Mucosa of rectum (tissue), 2 donors: ENCODE results near the gene ITGA1.

Source experiments
- H3K27ac ChIP-seq, 2 donors: one replicate each; pipeline ENCODE4 v1.7.0; 2013; ENCODE audit warnings: inconsistent platforms in 2 of 2, low read depth in 2 of 2, low read length in 2 of 2
- H3K27me3 ChIP-seq, 2 donors: one replicate each; pipeline ENCODE4 v1.7.0; 2013; ENCODE audit warnings: low read length in 2 of 2; ENCODE audit not compliant: control insufficient read depth in 2 of 2, insufficient read depth in 2 of 2
- H3K36me3 ChIP-seq, 2 donors: one replicate each; pipeline ENCODE4 v1.7.0; 2013; ENCODE audit warnings: low read length in 2 of 2; ENCODE audit not compliant: control insufficient read depth in 2 of 2, insufficient read depth in 2 of 2
- H3K4me1 ChIP-seq, 2 donors: one replicate each; pipeline ENCODE4 v1.7.0; 2013; ENCODE audit warnings: low read length in 2 of 2, mild to moderate bottlenecking in 1 of 2; ENCODE audit not compliant: control insufficient read depth in 2 of 2, insufficient read depth in 2 of 2
- H3K4me3 ChIP-seq, 2 donors: one replicate each; pipeline ENCODE4 v1.7.0; 2013; ENCODE audit warnings: low read length in 2 of 2
- H3K9ac ChIP-seq, 2 donors: one replicate each; pipeline ENCODE4 v1.7.0; 2013; ENCODE audit warnings: low read length in 2 of 2, low read depth in 1 of 2, mild to moderate bottlenecking in 1 of 2
- H3K9me3 ChIP-seq, 2 donors: one replicate each; pipeline ENCODE4 v1.7.0; 2013; ENCODE audit warnings: low read length in 2 of 2; ENCODE audit not compliant: control insufficient read depth in 2 of 2
- donor health status: healthy.
- donor health status: Normal muscosa, but diverticular disease.

ITGA1 gene

GRCh38 chr5:52897238-52897614 is 109.5 kb downstream of the ITGA1 start:
- Histone ChIP-seq H3K27ac (no peak overlapping the region), H3K36me3 (no peaks in the 10 kb centered on the region), H3K9me3 (no peaks in the 10 kb centered on the region), H3K9ac (no peak overlapping the region), H3K27me3 (no peaks in the 10 kb centered on the region), H3K4me1 (peaks cover 2 to 4% of the 10 kb centered on the region in 2 donors), H3K4me3 (no peak overlapping the region)

DNA sequence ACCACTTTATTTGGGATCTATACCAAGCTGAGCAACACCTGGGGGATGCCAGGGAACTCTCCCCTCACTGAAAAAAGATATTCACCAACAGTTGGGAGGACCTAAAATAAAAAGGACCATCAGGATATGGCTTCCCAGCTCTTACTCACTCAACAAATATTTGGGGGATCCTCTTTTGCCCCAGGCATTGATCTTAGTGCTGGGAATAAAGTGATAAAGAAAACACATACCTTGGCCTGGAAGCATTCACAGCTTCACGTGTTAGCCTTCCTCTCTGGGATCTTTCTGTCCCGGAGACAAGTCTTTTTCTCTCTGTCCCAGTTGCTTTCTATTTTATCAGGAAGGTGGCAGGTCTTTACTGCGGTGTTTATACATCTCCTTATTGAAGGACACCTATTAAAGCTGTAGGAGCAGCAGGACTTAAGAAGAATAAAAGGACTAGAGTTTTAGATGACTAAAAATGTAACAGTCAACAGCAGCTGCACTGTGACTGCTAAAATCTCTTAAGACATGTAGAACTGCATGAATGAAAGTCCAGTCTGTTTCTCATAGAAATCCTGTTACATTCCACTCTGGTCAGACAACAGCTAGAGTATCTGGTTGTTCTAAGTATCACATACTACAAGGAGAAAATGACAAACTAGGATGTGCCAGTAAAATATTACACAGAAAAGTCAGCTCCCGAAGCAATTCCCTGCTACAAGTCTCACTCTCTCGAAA is 111.4 kb downstream of the ITGA1 start:
- H3K4me3 ChIP-seq: no peak overlapping the region
- no peak overlapping the region for H3K9ac ChIP-seq
- H3K27ac ChIP-seq: peak overlapping the region in 1 of 2 donors; percentile 9
- no peaks in the 10 kb centered on the region for H3K36me3 ChIP-seq
- H3K9me3 ChIP-seq: no peaks in the 10 kb centered on the region
- H3K4me1 ChIP-seq: no peaks in the 10 kb centered on the region
- no peaks in the 10 kb centered on the region for H3K27me3 ChIP-seq

DNA sequence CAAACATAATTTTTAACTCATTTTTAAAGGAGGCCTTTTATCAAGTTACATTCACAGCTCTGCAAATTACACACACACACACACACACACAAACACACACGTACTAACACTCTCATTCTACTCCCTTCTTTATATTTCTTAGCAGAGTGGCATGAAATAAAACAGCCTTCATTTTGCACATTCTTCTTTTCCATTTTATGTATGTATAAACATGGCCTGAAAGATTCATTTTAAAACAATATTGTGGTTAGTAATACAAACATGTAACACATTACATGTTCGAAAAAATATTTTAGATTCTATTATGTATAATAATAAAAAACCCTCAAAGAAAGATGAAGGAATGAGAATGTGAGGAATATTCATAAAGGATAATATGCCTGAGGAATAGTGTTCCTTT is 115.4 kb downstream of the ITGA1 start:
- Histone ChIP-seq H3K4me3 (no peak overlapping the region), H3K27ac (no peak overlapping the region), H3K9ac (no peak overlapping the region), H3K4me1 (no peaks in the 10 kb centered on the region), H3K27me3 (no peaks in the 10 kb centered on the region), H3K9me3 (no peaks in the 10 kb centered on the region), H3K36me3 (no peaks in the 10 kb centered on the region)

GRCh38 chr5:52906343-52906742 is 118.6 kb downstream of the ITGA1 start:
- H3K4me3 ChIP-seq: no peak overlapping the region
- no peaks in the 10 kb centered on the region for H3K36me3 ChIP-seq
- no peak overlapping the region for H3K27ac ChIP-seq
- no peaks in the 10 kb centered on the region for H3K4me1 ChIP-seq
- no peak overlapping the region for H3K9ac ChIP-seq
- no peaks in the 10 kb centered on the region for H3K9me3 ChIP-seq
- no peaks in the 10 kb centered on the region for H3K27me3 ChIP-seq

- Histone ChIP-seq H3K27ac (no peak overlapping the region), H3K27me3 (no peaks in the 10 kb centered on the region), H3K36me3 (no peaks in the 10 kb centered on the region), H3K9ac (no peak overlapping the region), H3K9me3 (no peaks in the 10 kb centered on the region), H3K4me1 (no peaks in the 10 kb centered on the region), H3K4me3 (no peak overlapping the region)
These were observed 119.1 kb downstream of the ITGA1 start for GRCh38 chr5:52906845-52907244.

DNA sequence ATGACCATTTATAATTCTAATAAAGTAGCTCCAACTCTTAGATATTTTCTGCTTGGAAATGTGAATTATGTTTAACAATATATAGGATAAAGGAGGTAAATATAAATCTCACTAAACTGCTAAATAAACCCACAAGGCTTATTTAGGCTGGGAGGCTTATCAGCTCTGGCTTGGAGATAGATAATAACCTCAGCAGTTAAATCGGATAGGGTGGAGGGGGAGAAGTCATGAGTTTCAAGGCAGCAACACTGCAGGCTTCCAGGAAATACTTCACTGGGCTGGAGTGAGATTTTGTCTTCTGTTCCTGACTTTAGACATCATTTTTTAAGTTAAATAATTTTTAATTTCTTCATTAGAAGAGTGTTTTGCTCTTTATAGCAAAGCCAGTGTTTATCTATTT is 121.5 kb downstream of the ITGA1 start:
- no peaks in the 10 kb centered on the region for H3K27me3 ChIP-seq
- H3K4me3 ChIP-seq: no peak overlapping the region
- H3K4me1 ChIP-seq: no peaks in the 10 kb centered on the region
- no peak overlapping the region for H3K27ac ChIP-seq
- H3K36me3 ChIP-seq: no peaks in the 10 kb centered on the region
- H3K9me3 ChIP-seq: no peaks in the 10 kb centered on the region
- H3K9ac ChIP-seq: no peak overlapping the region

- Histone ChIP-seq H3K27me3 (no peaks in the 10 kb centered on the region), H3K27ac (no peak overlapping the region), H3K9me3 (no peaks in the 10 kb centered on the region), H3K36me3 (no peaks in the 10 kb centered on the region), H3K4me1 (peaks cover 0 to 2% of the 10 kb centered on the region in 2 donors), H3K4me3 (no peak overlapping the region), H3K9ac (no peak overlapping the region)
These were observed 122.4 kb downstream of the ITGA1 start for GRCh38 chr5:52910071-52910470.

- H3K4me1 ChIP-seq: peaks cover 0 to 2% of the 10 kb centered on the region in 2 donors
- no peaks in the 10 kb centered on the region for H3K27me3 ChIP-seq
- peak overlapping the region; percentile 5 to 55 for H3K4me3 ChIP-seq
- H3K9me3 ChIP-seq: no peaks in the 10 kb centered on the region
- no peak overlapping the region for H3K9ac ChIP-seq
- H3K27ac ChIP-seq: no peak overlapping the region
- peaks cover 0 to 3% of the 10 kb centered on the region in 2 donors for H3K36me3 ChIP-seq
These were observed 127.6 kb downstream of the ITGA1 start for GRCh38 chr5:52915176-52915875.

- Histone ChIP-seq H3K27ac (no peak overlapping the region), H3K27me3 (no peaks in the 10 kb centered on the region), H3K9ac (no peak overlapping the region), H3K4me1 (no peaks in the 10 kb centered on the region), H3K4me3 (no peak overlapping the region), H3K36me3 (peaks cover 6 to 9% of the 10 kb centered on the region in 2 donors), H3K9me3 (no peaks in the 10 kb centered on the region)
These were observed 133.2 kb downstream of the ITGA1 start for GRCh38 chr5:52920929-52921328.

DNA sequence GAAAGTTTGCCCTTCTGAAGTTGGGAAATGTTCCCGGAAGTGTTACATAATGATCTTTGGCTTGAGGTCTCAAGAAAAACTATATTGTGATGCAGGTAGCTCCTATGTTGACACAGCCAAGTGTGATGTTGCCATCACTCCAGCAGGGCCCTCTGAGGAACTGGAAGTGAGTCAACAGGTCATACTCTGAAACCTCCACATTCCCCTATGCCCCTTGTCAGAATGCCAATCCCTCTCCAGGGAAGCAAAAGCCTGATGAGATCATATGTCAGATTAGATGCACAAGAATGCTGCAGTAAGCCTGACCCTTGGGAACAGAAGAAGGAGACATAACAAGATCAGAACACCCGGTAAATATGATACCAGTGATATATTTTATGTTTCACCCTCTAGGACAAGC is 134.7 kb downstream of the ITGA1 start:
- H3K27ac ChIP-seq: no peak overlapping the region
- H3K36me3 ChIP-seq: peaks cover 6% of the 10 kb centered on the region in 2 donors
- no peaks in the 10 kb centered on the region for H3K27me3 ChIP-seq
- no peak overlapping the region for H3K4me3 ChIP-seq
- H3K9me3 ChIP-seq: no peaks in the 10 kb centered on the region
- no peak overlapping the region for H3K9ac ChIP-seq
- no peaks in the 10 kb centered on the region for H3K4me1 ChIP-seq
